Stimulated activated CD4-positive, alpha-beta T cell treated with anti-CD3 and anti-CD28 coated beads, Interleukin-1b, Interleukin-23, amount 100 ng/mL, for 1 hour (primary cell): ENCODE results near the gene PIAS1.

ENCODE experiments used
- DNase-seq, 2 donors: peaks; one replicate each; pipeline ENCODE4 v3.0.0-alpha.2; 2020; ENCODE audit warnings: low read depth in 2 of 2

PIAS1 gene

GRCh38 chr15:68062946-68063465 is 8.9 kb downstream of the PIAS1 start:
- DNase-seq: no peak

GRCh38 chr15:68063606-68064005 is 9.5 kb downstream of the PIAS1 start:
- no peak for DNase-seq

DNA sequence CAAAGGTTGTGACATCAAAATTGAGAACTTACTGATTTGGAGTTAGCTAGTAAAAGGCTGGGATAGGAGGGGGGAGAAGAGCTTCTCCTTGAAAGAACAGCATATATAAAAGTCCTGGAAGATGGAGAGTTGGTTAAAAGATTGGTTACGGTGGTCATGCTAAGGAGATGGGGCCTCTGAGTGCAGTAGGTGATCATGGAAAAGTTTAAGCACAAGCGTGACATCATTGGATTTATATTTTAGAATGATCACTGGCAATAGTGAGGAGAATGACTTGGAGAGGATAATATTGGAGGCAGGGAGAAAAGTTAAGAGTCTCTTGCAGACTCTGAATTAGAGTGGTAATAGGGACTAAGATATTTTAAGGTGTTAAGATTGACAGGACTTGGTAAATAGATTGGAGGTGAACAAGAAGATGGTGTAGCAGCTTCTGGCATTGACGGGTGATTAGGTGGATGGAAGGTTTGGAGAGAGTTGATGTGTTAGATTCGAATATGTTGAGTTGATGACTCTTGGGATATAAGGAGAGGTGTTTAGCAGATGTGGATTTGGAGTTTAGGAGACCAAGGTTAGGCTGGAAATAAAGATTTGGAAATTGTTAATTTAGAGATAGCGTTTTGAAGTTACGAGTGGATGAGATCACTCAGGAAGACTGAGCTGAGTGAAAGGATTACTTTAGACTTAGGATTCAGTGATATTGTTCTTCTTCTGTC is 19.6 kb downstream of the PIAS1 start:
- no peak for DNase-seq

DNA sequence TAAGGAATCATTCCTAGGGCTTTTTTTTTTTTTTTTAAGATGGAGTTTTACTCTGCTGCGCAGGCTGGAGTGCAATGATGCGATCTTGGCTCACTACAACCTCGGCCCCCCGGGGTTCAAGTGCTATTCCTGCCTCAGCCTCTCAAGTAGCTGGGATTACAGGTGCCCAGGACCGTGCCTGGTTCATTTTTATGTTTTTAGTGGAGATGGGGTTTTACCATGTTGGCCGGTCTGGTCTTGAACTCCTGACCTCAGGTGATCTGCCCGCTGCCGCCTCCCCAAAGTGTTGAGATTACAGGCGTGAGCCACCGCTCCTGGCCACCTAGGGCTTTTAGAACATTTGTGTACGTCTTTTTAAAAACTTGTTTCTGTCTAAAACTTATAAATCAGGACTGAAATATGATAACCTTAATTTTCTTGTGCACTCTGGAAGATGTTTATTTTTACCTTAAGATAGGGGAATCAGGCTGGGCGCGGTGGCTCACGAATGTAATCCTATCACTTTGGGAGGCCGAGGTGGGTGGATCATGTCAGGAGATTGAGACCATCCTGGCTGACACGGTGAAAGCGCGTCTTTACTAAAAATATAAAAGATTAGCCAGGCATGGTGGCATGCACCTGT is 21.8 kb downstream of the PIAS1 start:
- DNase-seq: no peak

GRCh38 chr15:68078365-68078764 is 24.2 kb downstream of the PIAS1 start:
- no peak for DNase-seq

DNA sequence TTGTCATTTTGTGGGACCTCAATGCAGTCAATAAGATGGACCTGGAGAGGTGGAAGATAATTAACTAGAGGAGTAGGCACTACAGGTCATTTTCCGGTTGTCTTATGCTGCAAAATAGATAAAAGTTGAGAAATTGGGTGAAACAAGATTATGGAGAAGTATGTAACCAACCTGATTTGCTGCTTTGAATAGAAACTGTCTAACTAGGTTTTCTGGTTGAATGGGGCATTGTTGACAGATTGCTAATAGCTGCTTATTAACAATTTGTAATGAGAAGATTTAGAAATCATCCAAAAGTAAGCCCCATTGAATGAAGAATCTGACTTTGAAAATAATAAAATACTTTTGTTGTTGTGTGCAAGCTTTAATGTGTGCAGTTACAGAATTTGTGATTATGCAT is 26.2 kb downstream of the PIAS1 start:
- no peak for DNase-seq

GRCh38 chr15:68080783-68081182 is 26.7 kb downstream of the PIAS1 start:
- no peak for DNase-seq

DNA sequence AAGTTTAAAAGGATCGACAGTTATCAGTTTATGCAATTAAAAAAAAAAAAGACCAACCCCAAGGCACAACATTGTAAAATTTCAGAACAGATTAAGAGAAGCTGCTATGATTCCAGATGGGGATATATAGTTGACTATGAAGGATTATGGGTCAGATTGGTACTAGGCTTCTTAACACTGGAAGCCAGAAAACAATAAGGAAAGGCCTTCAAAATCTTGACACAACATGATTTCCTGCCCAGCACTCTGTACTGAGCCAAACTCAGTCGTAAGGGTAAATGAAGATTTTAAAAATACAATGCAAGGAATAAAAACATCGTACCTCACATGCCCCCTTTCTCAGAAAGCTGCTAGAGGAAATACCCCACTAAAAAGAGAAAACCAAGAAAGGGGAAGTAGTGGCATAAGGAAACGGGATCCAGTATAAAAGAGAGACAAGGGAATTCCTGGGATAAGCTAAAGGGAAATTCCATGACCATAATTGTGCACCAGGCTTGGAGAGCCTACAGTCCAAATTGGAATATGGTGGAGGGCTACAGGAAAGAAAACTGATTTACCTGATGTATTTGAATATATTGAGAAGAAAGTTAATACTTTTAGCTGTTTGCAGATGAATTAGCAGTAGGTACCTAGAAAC is 27.9 kb downstream of the PIAS1 start:
- no peak for DNase-seq

DNA sequence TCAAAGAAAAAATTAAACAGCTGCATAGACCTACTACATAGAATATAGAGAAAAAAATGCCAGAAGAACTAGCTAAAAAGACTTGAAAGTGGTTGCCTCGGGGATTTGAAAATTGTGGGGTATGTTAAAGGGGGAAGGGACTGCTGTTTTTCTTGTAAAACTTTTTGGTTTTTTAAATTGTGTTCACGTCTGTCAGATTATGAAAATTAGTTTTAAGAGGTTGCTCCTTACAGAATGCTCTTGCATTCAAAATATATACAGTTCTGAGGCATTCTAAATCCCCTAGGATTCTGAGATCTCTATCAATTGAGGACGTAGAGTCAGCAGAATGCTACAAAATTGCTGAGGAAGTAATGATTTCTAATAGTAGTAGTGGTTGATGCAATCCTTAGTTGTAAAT is 28.6 kb downstream of the PIAS1 start:
- no peak for DNase-seq

DNA sequence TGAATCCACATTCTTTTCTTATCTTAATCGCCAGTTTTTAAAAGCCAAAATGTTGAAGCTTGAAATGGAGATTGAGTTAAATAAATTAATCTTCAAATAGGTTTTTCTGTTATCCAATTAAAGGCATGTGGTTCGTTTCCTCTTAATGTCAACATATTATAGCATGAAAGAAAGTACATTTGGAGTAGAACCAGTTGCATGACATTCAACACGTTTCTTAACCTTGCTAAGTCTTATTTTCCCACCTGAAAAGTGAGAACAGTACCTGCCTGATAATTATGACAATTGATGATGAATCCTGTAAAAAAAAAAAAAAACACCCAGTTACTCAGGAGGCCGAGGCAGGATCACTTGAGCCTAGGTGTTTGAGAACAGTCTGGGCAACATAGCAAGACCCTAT is 29.3 kb downstream of the PIAS1 start:
- no peak for DNase-seq

DNA sequence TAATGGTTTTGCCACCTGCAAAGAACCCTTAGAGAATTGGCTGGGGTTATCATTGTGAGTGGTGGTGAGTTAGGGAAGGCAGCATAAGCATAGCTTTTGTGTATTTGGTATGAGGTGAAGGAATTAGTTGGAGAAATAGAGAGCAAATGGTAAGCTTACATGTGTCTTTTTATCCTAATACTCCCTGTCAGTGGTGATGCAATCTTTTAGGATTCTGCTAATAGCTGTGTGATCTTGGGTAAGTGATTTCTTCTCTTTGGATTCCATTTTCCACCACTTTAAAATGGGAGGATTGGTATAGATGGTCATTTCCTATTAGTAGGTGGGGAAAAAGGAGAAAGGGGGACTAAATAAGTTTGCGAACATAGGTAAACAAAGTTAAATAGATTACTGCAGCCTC is 30.9 kb downstream of the PIAS1 start:
- DNase-seq: no peak

- DNase-seq: no peak
Measured at GRCh38 chr15:68091743-68092142, 37.6 kb downstream of the PIAS1 start.

GRCh38 chr15:68096099-68096498 is 42.0 kb downstream of the PIAS1 start:
- no peak for DNase-seq

- DNase-seq: no peak
Measured at GRCh38 chr15:68097029-68097428, 42.9 kb downstream of the PIAS1 start.

DNA sequence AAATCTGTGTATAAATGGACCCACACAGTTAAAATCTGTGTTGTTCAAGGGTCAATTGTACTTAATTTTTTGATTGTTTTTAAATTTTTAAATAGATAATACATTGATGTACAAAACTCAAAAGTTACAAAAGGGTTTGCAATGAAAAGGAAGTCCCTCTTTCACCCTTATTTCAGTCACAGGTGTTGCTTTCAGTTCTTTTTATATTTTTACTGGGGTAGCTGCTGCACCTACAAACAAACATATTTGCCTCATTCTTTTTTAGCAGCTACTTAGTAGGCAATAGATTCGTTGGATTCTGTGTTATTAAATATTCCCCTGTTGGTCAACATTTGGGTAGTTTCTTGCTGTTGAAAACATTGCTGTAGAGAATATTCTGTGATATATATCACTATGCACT is 44.4 kb downstream of the PIAS1 start:
- DNase-seq: no peak

DNA sequence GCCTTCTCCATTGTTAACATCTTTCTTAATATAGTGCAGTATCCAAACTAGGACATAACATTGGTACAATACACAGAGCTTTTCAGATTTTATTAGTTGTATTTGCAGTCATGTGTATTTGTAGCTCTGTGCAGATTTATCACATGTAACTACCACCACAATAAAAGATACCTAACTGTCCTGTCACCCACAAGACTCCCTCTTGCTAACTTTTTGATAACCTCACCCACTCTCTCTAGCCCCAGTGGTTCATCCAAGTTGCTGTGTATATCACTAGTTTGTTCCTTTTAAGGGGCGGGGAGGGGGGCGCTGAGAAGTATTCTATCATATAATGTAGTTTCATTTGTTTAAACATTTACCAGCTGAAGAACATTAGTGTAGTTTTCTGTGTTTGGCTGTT is 46.1 kb downstream of the PIAS1 start:
- no peak for DNase-seq

- DNase-seq: no peak
Measured at GRCh38 chr15:68103603-68104002, 49.5 kb downstream of the PIAS1 start.

DNA sequence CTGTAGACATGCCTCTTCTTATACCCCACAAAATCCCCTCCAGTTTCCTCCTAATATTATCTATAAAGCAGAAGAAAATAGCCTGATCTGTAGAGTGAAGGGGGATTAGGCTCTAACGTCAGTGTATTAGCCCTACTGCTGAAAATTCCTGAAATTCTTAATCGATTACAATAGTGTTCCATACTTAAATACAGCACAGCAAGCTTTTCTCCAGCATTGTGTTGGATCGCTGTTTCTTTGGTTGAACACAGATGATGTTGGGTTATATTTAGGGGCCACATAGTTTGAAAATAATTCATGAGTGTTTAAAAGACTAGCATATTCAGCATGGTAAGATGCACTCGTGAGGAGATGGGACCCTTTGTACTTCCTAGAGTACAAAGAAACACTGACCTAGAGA is 52.5 kb downstream of the PIAS1 start:
- DNase-seq: no peak

DNA sequence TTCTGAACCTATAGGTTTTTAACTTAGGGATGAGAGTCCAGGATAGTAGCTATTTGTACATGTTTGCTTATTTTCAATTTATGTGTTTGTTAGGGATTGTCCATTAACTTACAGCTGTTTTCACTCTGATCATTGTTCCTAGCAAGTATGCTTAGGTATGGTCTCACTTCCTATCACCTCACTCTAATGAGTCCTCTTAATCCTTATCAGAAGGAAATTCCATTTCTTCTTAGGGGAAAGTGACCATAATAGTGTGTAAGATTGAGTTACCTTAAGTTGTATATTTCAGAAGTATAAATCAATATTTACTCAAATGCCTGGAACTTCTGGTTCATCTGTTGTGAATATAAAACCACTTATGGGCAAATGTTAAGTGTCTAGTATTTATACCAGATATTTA is 53.0 kb downstream of the PIAS1 start:
- no peak for DNase-seq

- DNase-seq: no peak
Measured at GRCh38 chr15:68112706-68113105, 58.6 kb downstream of the PIAS1 start.

GRCh38 chr15:68113273-68113672 is 59.2 kb downstream of the PIAS1 start:
- no peak for DNase-seq

GRCh38 chr15:68113751-68114150 is 59.6 kb downstream of the PIAS1 start:
- DNase-seq: no peak

DNA sequence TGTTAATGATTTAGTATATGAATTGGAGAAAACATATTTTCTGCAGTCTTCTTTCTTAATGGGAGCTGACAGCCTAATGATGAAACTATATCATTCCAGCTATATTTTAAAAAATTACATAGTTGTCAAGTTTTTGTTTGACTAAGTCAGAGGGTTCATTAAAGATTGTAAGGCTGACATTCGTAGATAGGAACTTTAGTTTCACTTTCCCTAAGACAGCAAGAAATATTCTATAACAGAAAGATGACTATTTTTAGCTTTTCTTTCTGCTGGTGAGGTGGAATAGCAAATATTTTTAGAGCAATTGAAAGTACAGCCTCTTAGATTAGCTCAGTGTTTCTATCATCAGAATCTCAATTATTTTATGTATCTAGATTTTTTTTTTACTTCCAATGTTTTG is 60.2 kb downstream of the PIAS1 start:
- no peak for DNase-seq
